ENCODE data around the gene PLA2G4E. TPM values are rescaled to one million over a fixed set of nuclear protein-coding genes. Genes with fewer than 3 reads are reported as not detected.

PLA2G4E gene
- total and polyA plus RNA-seq, 8 donors, result 0.78 TPM; not detected in 7

GRCh38 chr15:42046597-42046996, 25.8 kb upstream of the PLA2G4E start:
- DNase-seq, result no peak
- H3K36me3 ChIP-seq, result no peaks in the 10 kb centered on the region
- peaks cover 0 to 3% (median 0%) of the 10 kb centered on the region in 4 donors for H3K4me1 ChIP-seq
- H3K27ac ChIP-seq, result no peak overlapping the region
- H3K9me3 ChIP-seq, result no peaks in the 10 kb centered on the region
- TF ChIP-seq POLR2AphosphoS5 (IDR thresholded peaks at IDR 0.05), result no peak
- TF ChIP-seq EP300 (IDR thresholded peaks at IDR 0.05), result no peak
- no peak for TF ChIP-seq CTCF (IDR thresholded peaks at IDR 0.05)
- no peak for TF ChIP-seq POLR2A (IDR thresholded peaks at IDR 0.05)
- intact Hi-C loops (cut with DNase I; ENCODE audit: low total_unique reads), result no loop called here
- WGBS, 5 donors, result 33 to 52% (median 47%) methylated on average over 2 of the region's 2 CpGs
- no peaks in the 10 kb centered on the region for H3K27me3 ChIP-seq
- no peak overlapping the region for H3K4me3 ChIP-seq

- Histone ChIP-seq H3K27me3 (no peaks in the 10 kb centered on the region), H3K4me1 (peaks cover 0 to 3% (median 0%) of the 10 kb centered on the region in 4 donors), H3K4me3 (no peak overlapping the region), H3K36me3 (no peaks in the 10 kb centered on the region), H3K9me3 (no peaks in the 10 kb centered on the region), H3K27ac (no peak overlapping the region)
- TF ChIP-seq EP300 (IDR thresholded peaks at IDR 0.05) (no peak), CTCF (IDR thresholded peaks at IDR 0.05) (no peak), POLR2AphosphoS5 (IDR thresholded peaks at IDR 0.05) (no peak), POLR2A (IDR thresholded peaks at IDR 0.05) (no peak)
- intact Hi-C loops (cut with DNase I; ENCODE audit: low total_unique reads), result no loop called here
- peak in 1 of 2 donors; percentile 29 for DNase-seq
- 27 to 41% (median 30%) methylated on average over 8 of the region's 8 CpGs for WGBS, 5 donors
These were observed 24.4 kb upstream of the PLA2G4E start for GRCh38 chr15:42045211-42045615.

- WGBS, 5 donors, result 87 to 95% (median 92%) methylated on average over 5 of the region's 5 CpGs
- H3K9me3 ChIP-seq, result no peaks in the 10 kb centered on the region
- TF ChIP-seq CTCF (IDR thresholded peaks at IDR 0.05) (no peak), POLR2AphosphoS5 (IDR thresholded peaks at IDR 0.05) (no peak), POLR2A (IDR thresholded peaks at IDR 0.05) (no peak), EP300 (IDR thresholded peaks at IDR 0.05) (no peak)
- no peaks in the 10 kb centered on the region for H3K36me3 ChIP-seq
- intact Hi-C loops (cut with DNase I; ENCODE audit: low total_unique reads), result no loop called here
- no peaks in the 10 kb centered on the region for H3K27me3 ChIP-seq
- no peak overlapping the region for H3K4me3 ChIP-seq
- no peak for DNase-seq
- peaks cover 0 to 3% (median under 1%) of the 10 kb centered on the region in 4 donors for H3K4me1 ChIP-seq
- no peak overlapping the region for H3K27ac ChIP-seq
These were observed 22.0 kb upstream of the PLA2G4E start for GRCh38 chr15:42042602-42043400.

GRCh38 chr15:42038401-42038800, 17.6 kb upstream of the PLA2G4E start:
- 79 to 95% (median 89%) methylated on average over 6 of the region's 6 CpGs for WGBS, 5 donors
- Histone ChIP-seq H3K27ac (no peak overlapping the region), H3K4me1 (peaks cover 0 to 3% (median 0%) of the 10 kb centered on the region in 4 donors), H3K9me3 (no peaks in the 10 kb centered on the region), H3K27me3 (no peaks in the 10 kb centered on the region), H3K36me3 (no peaks in the 10 kb centered on the region), H3K4me3 (no peak overlapping the region)
- DNase-seq, result no peak
- TF ChIP-seq POLR2AphosphoS5 (IDR thresholded peaks at IDR 0.05) (no peak), POLR2A (IDR thresholded peaks at IDR 0.05) (no peak), CTCF (IDR thresholded peaks at IDR 0.05) (no peak), EP300 (IDR thresholded peaks at IDR 0.05) (no peak)
- intact Hi-C loops (cut with DNase I; ENCODE audit: low total_unique reads), result no loop called here
